Measurements from ENCODE around the gene AMIGO1.

GRCh38 chr1:109493227-109493626 is 16.3 kb downstream of the AMIGO1 start:
- TF ChIP-seq POLR2AphosphoS5 (IDR thresholded peaks at IDR 0.05): no peak
- TF ChIP-seq EP300 (IDR thresholded peaks at IDR 0.05): no peak
- no peak for TF ChIP-seq CTCF (IDR thresholded peaks at IDR 0.05)
- TF ChIP-seq POLR2A (IDR thresholded peaks at IDR 0.05): no peak
